ENCODE measurements around the gene MINDY4. TPM values are rescaled to one million over a fixed set of nuclear protein-coding genes. Genes with fewer than 3 reads are reported as not detected.

MINDY4 gene
- total RNA-seq, 1 donor from 2014 or later: 4.1 TPM

- no peaks in the 10 kb centered on the region for H3K36me3 Mint-ChIP-seq (ENCODE audit: low read depth, unreplicated experiment)
- Histone ChIP-seq H3K27ac (ENCODE audit: low read depth, low read length) (no peak overlapping the region), H3K4me1 (ENCODE audit: insufficient read depth, low read length) (no peaks in the 10 kb centered on the region), H3K9me3 (ENCODE audit: insufficient read depth, low read depth, low read length) (no peaks in the 10 kb centered on the region), H2AFZ (ENCODE audit: low read depth, low read length) (no peak overlapping the region), H3K27me3 (ENCODE audit: insufficient read depth, low read length) (peaks cover 17% of the 10 kb centered on the region), H3K4me3 (ENCODE audit: insufficient read depth, low read depth, low read length) (no peak overlapping the region), H4K20me1 (ENCODE audit: insufficient read depth, low read length) (no peaks in the 10 kb centered on the region), H3K9ac (ENCODE audit: low read length) (no peak overlapping the region), H3K79me2 (ENCODE audit: insufficient read depth, low read length) (no peaks in the 10 kb centered on the region), H3K4me2 (ENCODE audit: low read length) (no peak overlapping the region), H3K36me3 (ENCODE audit: insufficient read depth, low read length) (no peaks in the 10 kb centered on the region)
- no peak for FAIRE-seq
- peaks cover 64% of the 10 kb centered on the region for H3K27me3 Mint-ChIP-seq (ENCODE audit: low read depth, unreplicated experiment)
- peak overlapping the region; percentile 58 for H3K4me3 Mint-ChIP-seq (ENCODE audit: unreplicated experiment)
- peaks cover 12% of the 10 kb centered on the region for H3K9me3 Mint-ChIP-seq (ENCODE audit: unreplicated experiment)
- TF ChIP-seq, protein P1, sequence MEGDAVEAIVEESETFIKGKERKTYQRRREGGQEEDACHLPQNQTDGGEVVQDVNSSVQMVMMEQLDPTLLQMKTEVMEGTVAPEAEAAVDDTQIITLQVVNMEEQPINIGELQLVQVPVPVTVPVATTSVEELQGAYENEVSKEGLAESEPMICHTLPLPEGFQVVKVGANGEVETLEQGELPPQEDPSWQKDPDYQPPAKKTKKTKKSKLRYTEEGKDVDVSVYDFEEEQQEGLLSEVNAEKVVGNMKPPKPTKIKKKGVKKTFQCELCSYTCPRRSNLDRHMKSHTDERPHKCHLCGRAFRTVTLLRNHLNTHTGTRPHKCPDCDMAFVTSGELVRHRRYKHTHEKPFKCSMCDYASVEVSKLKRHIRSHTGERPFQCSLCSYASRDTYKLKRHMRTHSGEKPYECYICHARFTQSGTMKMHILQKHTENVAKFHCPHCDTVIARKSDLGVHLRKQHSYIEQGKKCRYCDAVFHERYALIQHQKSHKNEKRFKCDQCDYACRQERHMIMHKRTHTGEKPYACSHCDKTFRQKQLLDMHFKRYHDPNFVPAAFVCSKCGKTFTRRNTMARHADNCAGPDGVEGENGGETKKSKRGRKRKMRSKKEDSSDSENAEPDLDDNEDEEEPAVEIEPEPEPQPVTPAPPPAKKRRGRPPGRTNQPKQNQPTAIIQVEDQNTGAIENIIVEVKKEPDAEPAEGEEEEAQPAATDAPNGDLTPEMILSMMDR (IDR thresholded peaks at IDR 0.05; ENCODE audit: insufficient read depth, low read depth, low read length): no peak
- TF ChIP-seq EZH2 (IDR thresholded peaks at IDR 0.05; ENCODE audit: insufficient read depth, low read length): no peak
- H3K4me1 Mint-ChIP-seq (ENCODE audit: low read depth, unreplicated experiment): no peaks in the 10 kb centered on the region
- H3K27ac Mint-ChIP-seq (ENCODE audit: unreplicated experiment): no peak overlapping the region
- DNase-seq (ENCODE audit: low read depth): no peak
These were observed 32.9 kb upstream of the MINDY4 start for GRCh38 chr7:30738026-30738915.

GRCh38 chr7:30739691-30740090, 31.5 kb upstream of the MINDY4 start:
- TF ChIP-seq, protein P1 (IDR thresholded peaks at IDR 0.05; ENCODE audit: insufficient read depth, low read depth, low read length): no peak
- no peak for TF ChIP-seq EZH2 (IDR thresholded peaks at IDR 0.05; ENCODE audit: insufficient read depth, low read length)
- no peak overlapping the region for H3K4me2 ChIP-seq (ENCODE audit: low read length)
- H3K9ac ChIP-seq (ENCODE audit: low read length): no peak overlapping the region
- H3K9me3 ChIP-seq (ENCODE audit: insufficient read depth, low read depth, low read length): no peaks in the 10 kb centered on the region
- H3K27me3 ChIP-seq (ENCODE audit: insufficient read depth, low read length): peaks cover 17% of the 10 kb centered on the region
- peaks cover 12% of the 10 kb centered on the region for H3K9me3 Mint-ChIP-seq (ENCODE audit: unreplicated experiment)
- H3K4me1 Mint-ChIP-seq (ENCODE audit: low read depth, unreplicated experiment): no peaks in the 10 kb centered on the region
- no peaks in the 10 kb centered on the region for H3K36me3 ChIP-seq (ENCODE audit: insufficient read depth, low read length)
- H3K27me3 Mint-ChIP-seq (ENCODE audit: low read depth, unreplicated experiment): peaks cover 73% of the 10 kb centered on the region
- no peaks in the 10 kb centered on the region for H4K20me1 ChIP-seq (ENCODE audit: insufficient read depth, low read length)
- H3K79me2 ChIP-seq (ENCODE audit: insufficient read depth, low read length): no peaks in the 10 kb centered on the region
- no peak for FAIRE-seq
- H3K27ac ChIP-seq (ENCODE audit: low read depth, low read length): no peak overlapping the region
- no peak overlapping the region for H3K4me3 Mint-ChIP-seq (ENCODE audit: unreplicated experiment)
- H3K4me1 ChIP-seq (ENCODE audit: insufficient read depth, low read length): no peaks in the 10 kb centered on the region
- no peaks in the 10 kb centered on the region for H3K36me3 Mint-ChIP-seq (ENCODE audit: low read depth, unreplicated experiment)
- H3K27ac Mint-ChIP-seq (ENCODE audit: unreplicated experiment): no peak overlapping the region
- H3K4me3 ChIP-seq (ENCODE audit: insufficient read depth, low read depth, low read length): no peak overlapping the region
- DNase-seq (ENCODE audit: low read depth): no peak
- no peak overlapping the region for H2AFZ ChIP-seq (ENCODE audit: low read depth, low read length)
